Measurements from ENCODE around the gene PHLPP2. TPM values are rescaled to one million over a fixed set of nuclear protein-coding genes. Genes with fewer than 3 reads are reported as not detected.
"Not testable (repeated sequence)": the region's sequence is repeated elsewhere in the genome, so short reads cannot be mapped to it uniquely, and the experiment has no call there.

PHLPP2 gene
- total and polyA plus RNA-seq, 8 donors: 6.1 to 8.5 (median 7.0) TPM

DNA sequence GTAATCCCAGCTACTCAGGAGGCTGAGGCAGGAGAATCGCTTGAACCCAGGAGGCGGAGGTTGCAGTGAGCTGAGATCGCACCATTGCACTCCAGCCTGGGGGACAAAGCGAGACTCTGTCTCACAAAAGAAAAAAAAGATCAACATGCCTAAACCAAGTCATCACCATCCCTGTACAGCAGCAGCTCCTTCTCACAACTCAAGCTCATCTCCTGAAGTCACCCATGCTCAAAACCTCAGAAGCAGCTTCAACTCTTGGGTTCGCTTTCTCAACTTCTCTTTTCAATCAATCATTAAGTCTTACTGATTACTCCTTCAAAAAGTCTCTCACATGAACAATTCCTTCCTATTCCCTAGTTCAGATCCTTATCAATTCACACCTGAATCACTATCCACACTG, 31.3 kb downstream of the PHLPP2 start:
- intact Hi-C loops (cut with DNase I): no loop called here
- Histone ChIP-seq H3K27me3 (no peaks in the 10 kb centered on the region), H3K4me3 (no peak overlapping the region), H3K4me1 (no peaks in the 10 kb centered on the region), H3K9me3 (no peaks in the 10 kb centered on the region), H3K27ac (no peak overlapping the region), H3K36me3 (peaks cover 0 to 10% of the 10 kb centered on the region in 2 donors)
- ATAC-seq (no peak), DNase-seq (no peak)
- TF ChIP-seq, protein P1, sequence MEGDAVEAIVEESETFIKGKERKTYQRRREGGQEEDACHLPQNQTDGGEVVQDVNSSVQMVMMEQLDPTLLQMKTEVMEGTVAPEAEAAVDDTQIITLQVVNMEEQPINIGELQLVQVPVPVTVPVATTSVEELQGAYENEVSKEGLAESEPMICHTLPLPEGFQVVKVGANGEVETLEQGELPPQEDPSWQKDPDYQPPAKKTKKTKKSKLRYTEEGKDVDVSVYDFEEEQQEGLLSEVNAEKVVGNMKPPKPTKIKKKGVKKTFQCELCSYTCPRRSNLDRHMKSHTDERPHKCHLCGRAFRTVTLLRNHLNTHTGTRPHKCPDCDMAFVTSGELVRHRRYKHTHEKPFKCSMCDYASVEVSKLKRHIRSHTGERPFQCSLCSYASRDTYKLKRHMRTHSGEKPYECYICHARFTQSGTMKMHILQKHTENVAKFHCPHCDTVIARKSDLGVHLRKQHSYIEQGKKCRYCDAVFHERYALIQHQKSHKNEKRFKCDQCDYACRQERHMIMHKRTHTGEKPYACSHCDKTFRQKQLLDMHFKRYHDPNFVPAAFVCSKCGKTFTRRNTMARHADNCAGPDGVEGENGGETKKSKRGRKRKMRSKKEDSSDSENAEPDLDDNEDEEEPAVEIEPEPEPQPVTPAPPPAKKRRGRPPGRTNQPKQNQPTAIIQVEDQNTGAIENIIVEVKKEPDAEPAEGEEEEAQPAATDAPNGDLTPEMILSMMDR (IDR thresholded peaks at IDR 0.05): no peak

DNA sequence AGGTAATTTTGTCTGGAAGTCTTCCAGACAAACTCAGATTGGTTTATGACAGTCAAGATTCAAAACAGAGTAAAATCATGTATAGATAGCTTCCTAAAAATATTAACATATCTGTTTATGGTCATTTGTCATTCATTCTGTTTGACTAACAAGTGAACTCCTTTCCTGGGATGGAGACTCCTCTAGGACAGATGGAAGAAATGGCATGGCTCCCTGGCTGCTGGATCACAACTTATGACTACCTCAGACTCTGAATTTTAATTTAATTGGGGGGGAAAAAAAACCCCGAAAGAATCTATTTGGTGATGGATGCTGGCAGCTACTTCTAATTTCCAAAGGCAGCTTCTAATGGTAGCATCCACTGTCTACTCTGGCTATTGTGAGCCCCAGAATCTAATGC, 34.6 kb downstream of the PHLPP2 start:
- no peak overlapping the region for H3K4me3 ChIP-seq
- DNase-seq: no peak
- no peaks in the 10 kb centered on the region for H3K4me1 ChIP-seq
- TF ChIP-seq, protein P1 (IDR thresholded peaks at IDR 0.05): no peak
- no peaks in the 10 kb centered on the region for H3K27me3 ChIP-seq
- H3K36me3 ChIP-seq: peaks cover 0 to 10% of the 10 kb centered on the region in 2 donors
- intact Hi-C loops (cut with DNase I): no loop called here
- no peaks in the 10 kb centered on the region for H3K9me3 ChIP-seq
- no peak for ATAC-seq
- H3K27ac ChIP-seq: no peak overlapping the region

GRCh38 chr16:71687861-71688260, 36.6 kb downstream of the PHLPP2 start:
- ATAC-seq: no peak

GRCh38 chr16:71684280-71684679, 40.2 kb downstream of the PHLPP2 start:
- H3K9me3 ChIP-seq; ATAC-seq; H3K27me3 ChIP-seq; H3K4me1 ChIP-seq; intact Hi-C loops (cut with DNase I); H3K27ac ChIP-seq; H3K4me3 ChIP-seq; DNase-seq: not testable (repeated sequence)
- peaks cover 0 to 15% of the 10 kb centered on the region in 2 donors for H3K36me3 ChIP-seq

More at GRCh38 chr16:71687861-71688260, 36.6 kb downstream of the PHLPP2 start:
- no peak for DNase-seq
- intact Hi-C loops (cut with DNase I): no loop called here
- Histone ChIP-seq H3K27ac (no peak overlapping the region), H3K9me3 (no peaks in the 10 kb centered on the region), H3K36me3 (peaks cover 0 to 21% of the 10 kb centered on the region in 2 donors), H3K4me1 (no peaks in the 10 kb centered on the region), H3K27me3 (no peaks in the 10 kb centered on the region), H3K4me3 (no peak overlapping the region)
- TF ChIP-seq, protein P1 (IDR thresholded peaks at IDR 0.05): no peak

GRCh38 chr16:71681360-71681759, 43.1 kb downstream of the PHLPP2 start:
- no peak overlapping the region for H3K4me3 ChIP-seq
- no peak for ATAC-seq
- intact Hi-C loops (cut with DNase I): no loop called here
- DNase-seq: no peak
- no peaks in the 10 kb centered on the region for H3K27me3 ChIP-seq
- peaks cover 0 to 29% of the 10 kb centered on the region in 2 donors for H3K36me3 ChIP-seq
- H3K9me3 ChIP-seq: no peaks in the 10 kb centered on the region
- no peak overlapping the region for H3K27ac ChIP-seq
- no peaks in the 10 kb centered on the region for H3K4me1 ChIP-seq
- TF ChIP-seq, protein P1 (IDR thresholded peaks at IDR 0.05): no peak

DNA sequence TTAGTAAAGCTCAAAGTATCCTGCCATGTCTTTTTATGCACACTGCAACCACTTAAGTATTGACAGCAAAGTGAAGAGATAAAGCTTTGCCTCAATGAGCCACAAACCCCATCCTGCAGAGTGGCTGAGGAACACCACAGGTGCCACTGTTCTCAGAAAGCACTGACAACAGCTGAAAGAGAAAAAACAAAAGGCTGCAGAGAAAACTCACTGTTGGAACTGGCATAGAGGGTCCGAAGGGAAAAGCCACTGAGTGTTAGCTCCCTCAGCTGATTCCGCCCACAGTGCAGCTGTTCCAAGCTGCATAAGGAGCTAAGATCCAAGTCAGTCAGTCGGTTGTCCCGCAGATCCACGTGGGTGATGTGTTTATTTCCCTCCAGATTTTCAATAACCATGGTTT, 48.3 kb downstream of the PHLPP2 start:
- Histone ChIP-seq H3K27me3 (no peaks in the 10 kb centered on the region), H3K9me3 (no peaks in the 10 kb centered on the region), H3K36me3 (peaks cover 0 to 38% of the 10 kb centered on the region in 2 donors), H3K4me3 (no peak overlapping the region), H3K27ac (no peak overlapping the region), H3K4me1 (no peaks in the 10 kb centered on the region)
- TF ChIP-seq, protein P1 (IDR thresholded peaks at IDR 0.05): no peak
- DNase-seq: no peak
- intact Hi-C loops (cut with DNase I): no loop called here
- ATAC-seq: no peak
